Panc1 (cell line): Measurements from ENCODE around the gene IL13. TPM values are rescaled to one million over a fixed set of nuclear protein-coding genes. Genes with fewer than 3 reads are reported as not detected.

Experiments used
- ATAC-seq: fragments of 200-7000 bp; cut with Tn5 transposase; 2 replicates; pipeline ENCODE4 v1.9.1; 2020; ENCODE audit warnings: mild to moderate bottlenecking, moderate library complexity
- BruUV-seq: library from RNA; stranded (reverse); fragments of 400-500 nt; replicated peaks from 2 replicates; lab custom pipeline; 2021; lab: Mats Ljungman, UMichigan
- CTCF ChIA-PET: fragments of 300-600 bp; sonication (Branson Sonifier 250); formaldehyde crosslinking; loops from one replicate; lab custom pipeline; 2022; ENCODE audit warnings: antibody characterized with exemption; lab: Charles Lee
- POLR2A ChIA-PET: fragments of 300-600 bp; sonication (Branson Sonifier 250); formaldehyde crosslinking; loops from one replicate; lab custom pipeline; 2022; ENCODE audit warnings: antibody characterized with exemption; lab: Charles Lee
- DNase-seq: peaks from one replicate; pipeline ENCODE4 v3.0.0-alpha.2; 2010; ENCODE audit warnings: low read depth, low spot score
- H3K27ac ChIP-seq: 2 replicates; pipeline ENCODE4 v1.5.1; 2011; ENCODE audit warnings: mild to moderate bottlenecking, low read length, inconsistent platforms
- H3K27me3 ChIP-seq: fragments of 200-500 bp; sonication (Bioruptor generic); 2 replicates; pipeline ENCODE4 v1.6.0; 2014; ENCODE audit warnings: low read length, inconsistent platforms; ENCODE audit not compliant: control insufficient read depth, insufficient read depth
- H3K36me3 ChIP-seq: fragments of 200-500 bp; sonication (Bioruptor generic); 2 replicates; pipeline ENCODE4 v1.5.1; 2014; ENCODE audit warnings: inconsistent platforms, mild to moderate bottlenecking, low read length, moderate library complexity; ENCODE audit not compliant: control insufficient read depth, insufficient read depth
- H3K4me1 ChIP-seq: 2 replicates; pipeline ENCODE4 v1.5.1; 2011; ENCODE audit warnings: inconsistent platforms, mild to moderate bottlenecking, low read length, moderate library complexity; ENCODE audit not compliant: control insufficient read depth, insufficient read depth
- H3K4me3 ChIP-seq, 2 experiments: 2 replicates each; pipeline ENCODE4 v1.5.1; 2011 to 2012; ENCODE audit warnings: low read depth in 2 of 2, low read length in 2 of 2, mild to moderate bottlenecking in 2 of 2, inconsistent platforms in 1 of 2, moderate library complexity in 1 of 2
- H3K9me3 ChIP-seq: fragments of 200-500 bp; sonication (Bioruptor generic); 2 replicates; pipeline ENCODE4 v1.5.1; 2014; ENCODE audit warnings: low read depth, mild to moderate bottlenecking, inconsistent platforms, low read length, moderate library complexity; ENCODE audit not compliant: control insufficient read depth, insufficient read depth
- POLR2AphosphoS5 ChIP-seq: IDR thresholded peaks from 2 replicates; pipeline ENCODE4 v1.6.1; 2012; ENCODE audit warnings: mild to moderate bottlenecking, low read depth, low read length, moderate library complexity
- SIN3A ChIP-seq: IDR thresholded peaks from 2 replicates; pipeline ENCODE4 v1.6.1; 2012; ENCODE audit warnings: low read depth, mild to moderate bottlenecking, low read length, moderate library complexity, borderline replicate concordance; ENCODE audit not compliant: insufficient read depth
- TCF7L2 ChIP-seq: IDR thresholded peaks from 2 replicates; pipeline ENCODE4 v1.6.1; 2011; ENCODE audit warnings: mild to moderate bottlenecking, low read depth, low read length, inconsistent platforms
- in situ Hi-C: cut with HindIII; loops from 2 replicates; pipeline ENCODE4 v1.10.0; 2016; ENCODE audit warnings: low sequenced_read_pairs, low pct_unique_long_range_greater_than_20kb
- intact Hi-C: fragments of 100-400 bp; cut with micrococcal nuclease; formaldehyde crosslinking; loops from one replicate; pipeline ENCODE4 v1.10.0; 2022; ENCODE audit not compliant: unreplicated experiment
- total RNA-seq: library from RNA; stranded (reverse); gene quantifications from one replicate; pipeline ENCODE4 v1.2.1, GENCODE V29; 2021; ENCODE audit not compliant: unreplicated experiment
- TF ChIP-seq, protein P1 (sequence below): fragments of 450-650 bp; IDR thresholded peaks from 2 replicates; pipeline ENCODE4 v1.5.1; 2017; ENCODE audit warnings: mild to moderate bottlenecking
- TF ChIP-seq, protein P2 (sequence below), 2 experiments: IDR thresholded peaks; 2 replicates each; pipeline ENCODE4 v1.6.1; 2011 to 2012; ENCODE audit warnings: low read depth in 2 of 2, control low read depth in 1 of 2, low read length in 1 of 2, mild to moderate bottlenecking in 1 of 2, moderate library complexity in 1 of 2; ENCODE audit not compliant: insufficient read depth in 1 of 2

Gene IL13
- total RNA-seq, 1 experiment from 2014 or later, result not detected

DNA sequence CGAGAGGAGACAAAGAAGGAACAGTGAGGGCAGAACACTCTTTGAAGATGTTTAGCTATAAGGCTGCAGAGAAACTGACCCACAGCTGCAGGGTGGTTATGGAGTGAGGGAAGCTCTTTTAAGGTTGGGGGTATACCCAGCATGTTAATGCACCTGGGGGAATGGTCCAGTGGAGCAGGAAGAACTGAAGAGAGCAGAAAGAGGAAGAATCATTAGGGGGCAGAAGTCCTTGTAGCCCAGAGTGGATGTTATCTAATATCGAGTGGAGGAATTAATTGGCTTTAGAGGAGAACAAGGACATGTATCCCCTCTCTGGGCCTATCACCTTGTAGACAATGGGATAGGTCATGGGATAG is 23.5 kb downstream of the IL13 start:
- intact Hi-C loops, result no loop called here
- no peaks in the 10 kb centered on the region for H3K27me3 ChIP-seq
- POLR2A ChIA-PET, result no interaction called here
- no peak for ATAC-seq
- no peak overlapping the region for H3K4me3 ChIP-seq
- no peak overlapping the region for H3K27ac ChIP-seq
- H3K36me3 ChIP-seq, result no peaks in the 10 kb centered on the region
- peaks cover 10% of the 10 kb centered on the region; the same call in 1 of the 2 replicates for H3K4me1 ChIP-seq
- CTCF ChIA-PET, result no interaction called here
- no peaks in the 10 kb centered on the region for H3K9me3 ChIP-seq
- no TSS peak for BruUV-seq
- no peak for DNase-seq
- TF ChIP-seq, protein P1, sequence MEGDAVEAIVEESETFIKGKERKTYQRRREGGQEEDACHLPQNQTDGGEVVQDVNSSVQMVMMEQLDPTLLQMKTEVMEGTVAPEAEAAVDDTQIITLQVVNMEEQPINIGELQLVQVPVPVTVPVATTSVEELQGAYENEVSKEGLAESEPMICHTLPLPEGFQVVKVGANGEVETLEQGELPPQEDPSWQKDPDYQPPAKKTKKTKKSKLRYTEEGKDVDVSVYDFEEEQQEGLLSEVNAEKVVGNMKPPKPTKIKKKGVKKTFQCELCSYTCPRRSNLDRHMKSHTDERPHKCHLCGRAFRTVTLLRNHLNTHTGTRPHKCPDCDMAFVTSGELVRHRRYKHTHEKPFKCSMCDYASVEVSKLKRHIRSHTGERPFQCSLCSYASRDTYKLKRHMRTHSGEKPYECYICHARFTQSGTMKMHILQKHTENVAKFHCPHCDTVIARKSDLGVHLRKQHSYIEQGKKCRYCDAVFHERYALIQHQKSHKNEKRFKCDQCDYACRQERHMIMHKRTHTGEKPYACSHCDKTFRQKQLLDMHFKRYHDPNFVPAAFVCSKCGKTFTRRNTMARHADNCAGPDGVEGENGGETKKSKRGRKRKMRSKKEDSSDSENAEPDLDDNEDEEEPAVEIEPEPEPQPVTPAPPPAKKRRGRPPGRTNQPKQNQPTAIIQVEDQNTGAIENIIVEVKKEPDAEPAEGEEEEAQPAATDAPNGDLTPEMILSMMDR, result no peak
- TF ChIP-seq, protein P2, sequence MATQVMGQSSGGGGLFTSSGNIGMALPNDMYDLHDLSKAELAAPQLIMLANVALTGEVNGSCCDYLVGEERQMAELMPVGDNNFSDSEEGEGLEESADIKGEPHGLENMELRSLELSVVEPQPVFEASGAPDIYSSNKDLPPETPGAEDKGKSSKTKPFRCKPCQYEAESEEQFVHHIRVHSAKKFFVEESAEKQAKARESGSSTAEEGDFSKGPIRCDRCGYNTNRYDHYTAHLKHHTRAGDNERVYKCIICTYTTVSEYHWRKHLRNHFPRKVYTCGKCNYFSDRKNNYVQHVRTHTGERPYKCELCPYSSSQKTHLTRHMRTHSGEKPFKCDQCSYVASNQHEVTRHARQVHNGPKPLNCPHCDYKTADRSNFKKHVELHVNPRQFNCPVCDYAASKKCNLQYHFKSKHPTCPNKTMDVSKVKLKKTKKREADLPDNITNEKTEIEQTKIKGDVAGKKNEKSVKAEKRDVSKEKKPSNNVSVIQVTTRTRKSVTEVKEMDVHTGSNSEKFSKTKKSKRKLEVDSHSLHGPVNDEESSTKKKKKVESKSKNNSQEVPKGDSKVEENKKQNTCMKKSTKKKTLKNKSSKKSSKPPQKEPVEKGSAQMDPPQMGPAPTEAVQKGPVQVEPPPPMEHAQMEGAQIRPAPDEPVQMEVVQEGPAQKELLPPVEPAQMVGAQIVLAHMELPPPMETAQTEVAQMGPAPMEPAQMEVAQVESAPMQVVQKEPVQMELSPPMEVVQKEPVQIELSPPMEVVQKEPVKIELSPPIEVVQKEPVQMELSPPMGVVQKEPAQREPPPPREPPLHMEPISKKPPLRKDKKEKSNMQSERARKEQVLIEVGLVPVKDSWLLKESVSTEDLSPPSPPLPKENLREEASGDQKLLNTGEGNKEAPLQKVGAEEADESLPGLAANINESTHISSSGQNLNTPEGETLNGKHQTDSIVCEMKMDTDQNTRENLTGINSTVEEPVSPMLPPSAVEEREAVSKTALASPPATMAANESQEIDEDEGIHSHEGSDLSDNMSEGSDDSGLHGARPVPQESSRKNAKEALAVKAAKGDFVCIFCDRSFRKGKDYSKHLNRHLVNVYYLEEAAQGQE (IDR thresholded peaks at IDR 0.05; ENCODE audit: insufficient read depth in 1 of 2, low read depth in 2 of 2, low read length in 1 of 2), result no peak
- no peak for TF ChIP-seq SIN3A
- TF ChIP-seq TCF7L2, result no peak
- TF ChIP-seq POLR2AphosphoS5, result no peak
- in situ Hi-C loops, result no loop called here

DNA sequence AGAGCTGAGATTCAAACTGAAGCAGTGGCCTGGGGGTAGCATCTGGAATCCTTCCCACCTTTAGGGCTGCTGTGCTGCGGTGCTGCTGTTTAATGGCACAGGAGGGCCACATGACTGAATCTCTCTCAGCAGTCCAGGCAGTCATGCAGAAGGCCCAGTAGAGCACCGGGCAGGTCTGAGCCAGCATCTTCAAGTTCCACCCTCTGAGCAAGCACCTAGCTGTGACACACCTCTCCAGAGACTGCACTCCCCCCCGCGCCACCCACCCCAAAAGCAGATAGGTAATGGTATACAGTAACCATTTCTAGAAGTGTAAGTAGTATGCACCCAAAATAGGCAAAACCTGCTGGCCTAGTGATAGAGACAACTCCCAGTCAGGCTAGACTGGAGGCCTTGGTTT is 24.0 kb downstream of the IL13 start:
- TF ChIP-seq SIN3A, result no peak
- no peak for TF ChIP-seq POLR2AphosphoS5
- TF ChIP-seq, protein P1, result no peak
- TF ChIP-seq, protein P2 (IDR thresholded peaks at IDR 0.05; ENCODE audit: insufficient read depth in 1 of 2, low read depth in 2 of 2, low read length in 1 of 2), result no peak
- no peak for TF ChIP-seq TCF7L2
- intact Hi-C loops (no loop called here), in situ Hi-C loops (no loop called here)
- H3K4me3 ChIP-seq, result no peak overlapping the region
- H3K36me3 ChIP-seq, result no peaks in the 10 kb centered on the region
- CTCF ChIA-PET, result no interaction called here
- no TSS peak for BruUV-seq
- POLR2A ChIA-PET, result no interaction called here
- H3K27ac ChIP-seq, result no peak overlapping the region
- no peaks in the 10 kb centered on the region for H3K27me3 ChIP-seq
- peaks cover 7% of the 10 kb centered on the region; the same call in 1 of the 2 replicates for H3K4me1 ChIP-seq
- DNase-seq, result no peak
- ATAC-seq, result no peak
- H3K9me3 ChIP-seq, result no peaks in the 10 kb centered on the region
